H1 (cell line): ENCODE measurements around the gene CLDND1. TPM values are rescaled to one million over a fixed set of nuclear protein-coding genes. Genes with fewer than 3 reads are reported as not detected.
"Not testable (repeated sequence)": the region's sequence is repeated elsewhere in the genome, so short reads cannot be mapped to it uniquely, and the experiment has no call there.

Source experiments
- CTCF ChIA-PET: fragments of 300-600 bp; sonication (Branson Sonifier 250); formaldehyde crosslinking; loops from one replicate; lab custom pipeline; 2021; ENCODE audit not compliant: partially characterized antibody; lab: Charles Lee
- POLR2A ChIA-PET: fragments of 300-600 bp; sonication (Branson Sonifier 250); formaldehyde crosslinking; loops from one replicate; lab custom pipeline; 2021; ENCODE audit warnings: inconsistent platforms; ENCODE audit not compliant: partially characterized antibody; lab: Charles Lee
- DNase-seq, 2 experiments: peaks; one replicate each; pipeline versions ENCODE4 v3.0.0 to v3.0.0-alpha.2; 2010 to 2022; ENCODE audit warnings: low spot score in 2 of 2, low read depth in 1 of 2, mixed read lengths in 1 of 2
- FAIRE-seq: peaks from 2 replicates; lab custom pipeline; 2011; peaks lifted over from hg19 to GRCh38; lab: Jason Lieb, UNC
- H2AFZ ChIP-seq: 2 replicates; pipeline ENCODE4 v1.8.1; 2012; ENCODE audit warnings: low read length, inconsistent platforms
- H2AK5ac ChIP-seq: 2 replicates; pipeline ENCODE4 v1.6.1; 2013; ENCODE audit warnings: low read depth, low read length
- H2BK120ac ChIP-seq: replicated peaks from 2 replicates; pipeline ENCODE3; 2013; ENCODE audit warnings: low read depth, low read length, inconsistent platforms
- H2BK12ac ChIP-seq: 2 replicates; pipeline ENCODE4 v1.6.1; 2013; ENCODE audit warnings: low read depth, low read length
- H2BK15ac ChIP-seq: 2 replicates; pipeline ENCODE4 v1.6.1; 2013; ENCODE audit warnings: low read length
- H2BK20ac ChIP-seq: 2 replicates; pipeline ENCODE4 v1.6.1; 2013; ENCODE audit warnings: low read length
- H2BK5ac ChIP-seq: 2 replicates; pipeline ENCODE4 v1.6.1; 2013; ENCODE audit warnings: low read depth, low read length
- H3K14ac ChIP-seq: 2 replicates; pipeline ENCODE4 v1.6.1; 2013; ENCODE audit warnings: inconsistent platforms; ENCODE audit not compliant: insufficient read length
- H3K18ac ChIP-seq: 2 replicates; pipeline ENCODE4 v1.6.1; 2013; ENCODE audit warnings: low read length; ENCODE audit errors: extremely low read depth
- H3K23ac ChIP-seq: 2 replicates; pipeline ENCODE4 v1.6.1; 2013; ENCODE audit warnings: inconsistent platforms; ENCODE audit not compliant: insufficient read length
- H3K23me2 ChIP-seq: 2 replicates; pipeline ENCODE4 v1.6.1; 2013; ENCODE audit warnings: low read depth, low read length
- H3K27ac ChIP-seq: 2 replicates; pipeline ENCODE4 v1.6.1; 2011; ENCODE audit warnings: low read depth, low read length, inconsistent platforms
- H3K27me3 ChIP-seq, 4 experiments: replicated peaks in 1 of 4; 1 replicate in 1 of 4; 2 replicates in 3 of 4; pipeline versions ENCODE4 v1.6.1 to v1.8.1; 2011 to 2013; ENCODE audit warnings: low read length in 3 of 4, mild to moderate bottlenecking in 3 of 4, inconsistent platforms in 2 of 4, mixed read lengths in 2 of 4, moderate library complexity in 1 of 4; ENCODE audit not compliant: control insufficient read depth in 3 of 4, insufficient read depth in 3 of 4; ENCODE audit errors: extremely low read depth in 1 of 4
- H3K36me3 ChIP-seq, 4 experiments: 2 replicates each; pipeline versions ENCODE4 v1.6.1 to v1.8.1; 2011 to 2013; ENCODE audit warnings: mild to moderate bottlenecking in 4 of 4, low read length in 3 of 4, moderate library complexity in 2 of 4, control low read depth in 1 of 4, inconsistent platforms in 1 of 4; ENCODE audit not compliant: insufficient read depth in 4 of 4, control insufficient read depth in 2 of 4
- H3K4ac ChIP-seq: replicated peaks from 2 replicates; pipeline ENCODE3; 2013; ENCODE audit warnings: low read length, low read depth, mixed read lengths, inconsistent platforms; ENCODE audit not compliant: insufficient read length
- H3K4me1 ChIP-seq, 4 experiments: replicated peaks in 1 of 4; 1 replicate in 1 of 4; 2 replicates in 3 of 4; pipeline versions ENCODE4 v1.6.1 to v1.8.1; 2011 to 2013; ENCODE audit warnings: low read length in 3 of 4, inconsistent platforms in 2 of 4, mixed read lengths in 1 of 4; ENCODE audit not compliant: insufficient read depth in 4 of 4, control insufficient read depth in 3 of 4
- H3K4me2 ChIP-seq, 2 experiments: 2 replicates each; pipeline versions ENCODE4 v1.6.1 to v1.8.1; 2011 to 2013; ENCODE audit warnings: low read depth in 2 of 2, low read length in 2 of 2, control low read depth in 1 of 2, inconsistent platforms in 1 of 2, mild to moderate bottlenecking in 1 of 2; ENCODE audit not compliant: insufficient read depth in 1 of 2
- H3K4me3 ChIP-seq, 4 experiments: fragments of 200-600, 300-600 bp in 1 of 4; sonication (generic), shearing (Covaris generic), sonication (Bioruptor Twin) in 1 of 4; 2 replicates each; pipeline versions ENCODE4 v1.5.1 to v1.8.1; 2011 to 2016; ENCODE audit warnings: low read length in 4 of 4, low read depth in 3 of 4, control low read depth in 2 of 4, inconsistent platforms in 2 of 4, mild to moderate bottlenecking in 2 of 4, mixed read lengths in 1 of 4, moderate library complexity in 1 of 4; ENCODE audit not compliant: insufficient read depth in 2 of 4; ENCODE audit errors: extremely low read depth in 1 of 4
- H3K56ac ChIP-seq: replicated peaks from 2 replicates; pipeline ENCODE3; 2013; ENCODE audit warnings: low read depth, mild to moderate bottlenecking, mixed read lengths, low read length, inconsistent platforms; ENCODE audit not compliant: insufficient read length
- H3K79me1 ChIP-seq: 2 replicates; pipeline ENCODE4 v1.6.1; 2013; ENCODE audit warnings: low read depth, low read length, control low read depth
- H3K79me2 ChIP-seq, 2 experiments: 2 replicates each; pipeline versions ENCODE4 v1.6.1 to v1.8.1; 2012 to 2013; ENCODE audit warnings: low read length in 2 of 2, mild to moderate bottlenecking in 2 of 2, inconsistent platforms in 1 of 2; ENCODE audit not compliant: insufficient read depth in 2 of 2, control insufficient read depth in 1 of 2
- H3K9ac ChIP-seq, 4 experiments: replicated peaks in 1 of 4; 1 replicate in 1 of 4; 2 replicates in 3 of 4; pipeline versions ENCODE4 v1.6.1 to v1.8.1; 2011 to 2013; ENCODE audit warnings: low read depth in 3 of 4, low read length in 3 of 4, control low read depth in 2 of 4, mild to moderate bottlenecking in 2 of 4, moderate library complexity in 2 of 4, inconsistent platforms in 1 of 4; ENCODE audit errors: extremely low read depth in 1 of 4
- H3K9me3 ChIP-seq, 2 experiments: 2 replicates each; pipeline versions ENCODE4 v1.6.1 to v1.8.1; 2012 to 2013; ENCODE audit warnings: mild to moderate bottlenecking in 2 of 2, moderate library complexity in 2 of 2, control low read depth in 1 of 2, inconsistent platforms in 1 of 2, low read depth in 1 of 2, low read length in 1 of 2, mixed read lengths in 1 of 2; ENCODE audit not compliant: insufficient read depth in 2 of 2
- H4K20me1 ChIP-seq, 2 experiments: replicated peaks in 1 of 2; 2 replicates each; pipeline versions ENCODE3 to v1.8.1; 2011 to 2013; ENCODE audit warnings: inconsistent platforms in 2 of 2, low read length in 2 of 2, mild to moderate bottlenecking in 1 of 2; ENCODE audit not compliant: insufficient read depth in 2 of 2, control insufficient read depth in 1 of 2
- H4K5ac ChIP-seq: 2 replicates; pipeline ENCODE4 v1.6.1; 2013; ENCODE audit warnings: low read length, low read depth, mixed read lengths, inconsistent platforms; ENCODE audit not compliant: insufficient read length
- H4K8ac ChIP-seq: 2 replicates; pipeline ENCODE4 v1.8.0; 2013; ENCODE audit warnings: mild to moderate bottlenecking, moderate library complexity, low read length, inconsistent platforms; ENCODE audit not compliant: insufficient read depth; ENCODE audit errors: extremely low read depth
- H4K91ac ChIP-seq: replicated peaks from 2 replicates; pipeline ENCODE3; 2013; ENCODE audit warnings: low read length, mixed read lengths, inconsistent platforms; ENCODE audit not compliant: insufficient read length
- WGBS, 2 experiments: shearing (Covaris generic) in 1 of 2; methylation state at CpG; one replicate each; pipeline versions ENCODE4 v1.1.6 to v1.1.7; 2013 to 2015; ENCODE audit warnings: low lambda C conversion rate in 2 of 2, mixed read lengths in 2 of 2, inconsistent platforms in 1 of 2, low coverage in 1 of 2, missing lambda C conversion rate in 1 of 2; ENCODE audit not compliant: insufficient replicate concordance in 2 of 2, insufficient coverage in 1 of 2, insufficient read length in 1 of 2; ENCODE audit errors: extremely low coverage in 1 of 2, missing lambda C conversion rate in 1 of 2; 5-methylcytosine and 5-hydroxymethylcytosine counted together
- polyA plus RNA-seq, 7 experiments: library from polyadenylated mRNA; depleted of rRNA in 3 of 7; stranded (reverse) in 5 of 7; unstranded in 2 of 7; fragments of >200 nt in 5 of 7; fragments of 200-250 nt in 2 of 7; gene quantifications; 1 replicate in 5 of 7; 2 replicates in 1 of 7; 4 replicates in 1 of 7; pipeline versions ENCODE4 v1.2.1 to v1.2.3, GENCODE V29; 2011 to 2013; ENCODE audit warnings: missing spikeins in 2 of 7, mixed read lengths in 2 of 7
- total RNA-seq: library from RNA; stranded (reverse); fragmentation: NEBNext Ultra II Directional; extraction: Animal tissue kit (Norgen Biotek cat#: 25700); gene quantifications from 2 replicates; pipeline ENCODE4 v1.2.1, GENCODE V29; 2021

The CLDND1 gene
- total and polyA plus RNA-seq, 2 of the 8 experiments (the other 6 are each of a cell fraction or from before 2014, with no cell fraction given), result 68.2 to 152 TPM

GRCh38 chr3:98559769-98560168 is 37.1 kb upstream of the CLDND1 start:
- H3K23me2 ChIP-seq, POLR2A ChIA-PET, H2BK20ac ChIP-seq, H4K20me1 ChIP-seq, H2BK15ac ChIP-seq, H3K14ac ChIP-seq, H4K91ac ChIP-seq, H3K9me3 ChIP-seq, H2AFZ ChIP-seq, DNase-seq, FAIRE-seq, H3K4me1 ChIP-seq, CTCF ChIA-PET, H3K23ac ChIP-seq, H3K4me3 ChIP-seq, H2BK5ac ChIP-seq, H3K9ac ChIP-seq, H3K4me2 ChIP-seq, H3K18ac ChIP-seq, H3K36me3 ChIP-seq, H4K8ac ChIP-seq, H3K4ac ChIP-seq, H2AK5ac ChIP-seq, H3K79me1 ChIP-seq, H2BK12ac ChIP-seq, H3K56ac ChIP-seq, H3K79me2 ChIP-seq, H3K27me3 ChIP-seq, H4K5ac ChIP-seq, H2BK120ac ChIP-seq, H3K27ac ChIP-seq: not testable (repeated sequence)
- 87% methylated on average over 2 of the region's 2 CpGs; no CpG with 5 or more reads in 1 of the 2 experiments for WGBS, 2 experiments
